DND-41 (cell line): Measurements from ENCODE around the gene PHF14.

Source experiments
- ATAC-seq: fragments of 200-7000 bp; cut with Tn5 transposase; 3 replicates; pipeline ENCODE4 v1.9.1; 2021; ENCODE audit warnings: low read depth; ENCODE audit not compliant: insufficient read depth
- DNase-seq: peaks from one replicate; pipeline ENCODE4 v3.0.0-alpha.2; 2020
- H2AFZ ChIP-seq: 2 replicates; pipeline ENCODE4 v1.6.0; 2012; ENCODE audit warnings: low read depth, low read length
- H3K27ac ChIP-seq: 2 replicates; pipeline ENCODE4 v1.5.1; 2012; ENCODE audit warnings: low read length, inconsistent platforms
- H3K27me3 ChIP-seq: fragments of 200-600 bp; sonication (generic); 2 replicates; pipeline ENCODE4 v1.6.0; 2012; ENCODE audit warnings: low read length, mild to moderate bottlenecking, inconsistent platforms; ENCODE audit not compliant: insufficient read depth, poor library complexity
- H3K36me3 ChIP-seq: 2 replicates; pipeline ENCODE4 v1.5.1; 2012; ENCODE audit warnings: low read length, inconsistent platforms; ENCODE audit not compliant: insufficient read depth
- H3K4me1 ChIP-seq: 2 replicates; pipeline ENCODE4 v1.5.1; 2012; ENCODE audit warnings: mild to moderate bottlenecking, low read length; ENCODE audit not compliant: insufficient read depth
- H3K4me2 ChIP-seq: 2 replicates; pipeline ENCODE4 v1.6.0; 2012; ENCODE audit warnings: mild to moderate bottlenecking, moderate library complexity, low read length, inconsistent platforms; ENCODE audit not compliant: insufficient read depth
- H3K4me3 ChIP-seq, 2 experiments: fragments of 200-600 bp in 1 of 2; shearing (Covaris generic) in 1 of 2; 2 replicates each; pipeline ENCODE4 v1.5.1; 2012 to 2016; ENCODE audit warnings: inconsistent platforms in 2 of 2, low read length in 2 of 2, mild to moderate bottlenecking in 2 of 2, low read depth in 1 of 2, moderate library complexity in 1 of 2
- H3K79me2 ChIP-seq: 2 replicates; pipeline ENCODE4 v1.6.0; 2012; ENCODE audit warnings: low read length, inconsistent platforms; ENCODE audit not compliant: insufficient read depth
- H3K9ac ChIP-seq: 2 replicates; pipeline ENCODE4 v1.6.0; 2012; ENCODE audit warnings: low read depth, mild to moderate bottlenecking, inconsistent platforms, low read length, moderate library complexity
- H3K9me3 ChIP-seq: 2 replicates; pipeline ENCODE4 v1.5.1; 2012; ENCODE audit warnings: low read length, moderate library complexity, mild to moderate bottlenecking, inconsistent platforms; ENCODE audit not compliant: insufficient read depth, severe bottlenecking
- H4K20me1 ChIP-seq: 2 replicates; pipeline ENCODE4 v1.6.0; 2012; ENCODE audit warnings: low read length; ENCODE audit not compliant: insufficient read depth
- CTCF ChIP-seq: IDR thresholded peaks from 2 replicates; pipeline ENCODE4 v1.5.1; 2012; ENCODE audit warnings: borderline replicate concordance, low read length, moderate library complexity, mild to moderate bottlenecking; ENCODE audit not compliant: poor library complexity, severe bottlenecking; ENCODE audit errors: extremely low read depth
- EZH2 ChIP-seq: IDR thresholded peaks from 3 replicates; pipeline ENCODE4 v1.6.1; 2012; ENCODE audit warnings: borderline replicate concordance, low read depth, mild to moderate bottlenecking, moderate library complexity, low read length, inconsistent platforms; ENCODE audit not compliant: severe bottlenecking

Gene PHF14

DNA sequence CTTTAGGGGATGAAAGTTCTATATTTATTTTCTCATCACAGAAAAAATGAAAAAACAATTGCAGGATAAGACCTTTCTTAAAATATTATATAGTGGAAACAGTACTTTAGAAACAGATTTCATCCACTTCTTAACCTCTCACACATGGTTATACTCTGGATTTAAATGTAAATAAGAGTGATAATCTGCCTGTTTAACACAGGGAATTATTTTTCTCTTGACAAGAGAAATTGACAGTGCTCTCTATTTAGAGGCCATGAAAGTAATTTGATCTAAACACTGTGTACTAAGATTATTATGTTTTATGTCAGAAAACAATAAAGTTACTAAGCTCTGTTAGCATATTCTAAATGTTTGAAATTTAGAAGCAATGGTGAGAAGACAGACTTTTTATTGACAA is 88.4 kb downstream of the PHF14 start:
- H3K36me3 ChIP-seq = peaks cover 77% of the 10 kb centered on the region
- TF ChIP-seq EZH2 = no peak
- no peak for TF ChIP-seq CTCF

GRCh38 chr7:11069591-11069990 is 95.9 kb downstream of the PHF14 start:
- DNase-seq (no peak), ATAC-seq (no peak)
- Histone ChIP-seq H3K36me3 (peaks cover 39% of the 10 kb centered on the region; the same call in 1 of the 2 replicates), H3K4me2 (no peak overlapping the region), H2AFZ (no peak overlapping the region), H3K9ac (no peak overlapping the region), H3K9me3 (no peaks in the 10 kb centered on the region), H3K4me3 (no peak overlapping the region), H3K27me3 (no peaks in the 10 kb centered on the region), H3K27ac (no peak overlapping the region), H3K79me2 (no peaks in the 10 kb centered on the region), H3K4me1 (no peaks in the 10 kb centered on the region), H4K20me1 (no peaks in the 10 kb centered on the region)
- TF ChIP-seq EZH2 = no peak
- TF ChIP-seq CTCF = no peak

More for the DNA sequence above, 88.4 kb downstream of the PHF14 start:
- H3K9ac ChIP-seq = no peak overlapping the region
- no peaks in the 10 kb centered on the region for H3K79me2 ChIP-seq
- DNase-seq = no peak
- H3K9me3 ChIP-seq = no peaks in the 10 kb centered on the region
- H3K4me3 ChIP-seq = no peak overlapping the region
- no peak overlapping the region for H2AFZ ChIP-seq
- H3K4me2 ChIP-seq = no peak overlapping the region
- no peaks in the 10 kb centered on the region for H4K20me1 ChIP-seq
- ATAC-seq = no peak
- no peak overlapping the region for H3K27ac ChIP-seq
- H3K27me3 ChIP-seq = no peaks in the 10 kb centered on the region
- no peaks in the 10 kb centered on the region for H3K4me1 ChIP-seq

GRCh38 chr7:11077816-11078215 is 104.1 kb downstream of the PHF14 start:
- no peaks in the 10 kb centered on the region for H3K27me3 ChIP-seq
- no peak overlapping the region for H3K4me2 ChIP-seq
- no peak overlapping the region for H3K27ac ChIP-seq
- no peak for TF ChIP-seq EZH2
- no peaks in the 10 kb centered on the region for H3K4me1 ChIP-seq
- no peak overlapping the region for H2AFZ ChIP-seq
- H3K79me2 ChIP-seq = no peaks in the 10 kb centered on the region
- no peak for ATAC-seq
- no peak overlapping the region for H3K4me3 ChIP-seq
- DNase-seq = no peak
- H3K9me3 ChIP-seq = no peaks in the 10 kb centered on the region
- H3K36me3 ChIP-seq = peaks cover 16% of the 10 kb centered on the region; the same call in 1 of the 2 replicates
- no peaks in the 10 kb centered on the region for H4K20me1 ChIP-seq
- no peak overlapping the region for H3K9ac ChIP-seq

GRCh38 chr7:11078247-11078834 is 104.7 kb downstream of the PHF14 start:
- Histone ChIP-seq H3K79me2 (no peaks in the 10 kb centered on the region), H3K27ac (no peak overlapping the region), H3K9me3 (no peaks in the 10 kb centered on the region), H4K20me1 (no peaks in the 10 kb centered on the region), H2AFZ (no peak overlapping the region), H3K27me3 (no peaks in the 10 kb centered on the region), H3K36me3 (peaks cover 16% of the 10 kb centered on the region; the same call in 1 of the 2 replicates), H3K4me3 (no peak overlapping the region), H3K9ac (no peak overlapping the region), H3K4me1 (no peaks in the 10 kb centered on the region), H3K4me2 (no peak overlapping the region)
- TF ChIP-seq EZH2 (no peak), CTCF (no peak)
- ATAC-seq (no peak), DNase-seq (no peak)
